DMS 273 (cell line): Measurements from ENCODE around the gene ESYT2.
A peak's percentile ranks its signal among the peaks of the same experiment; 100 is the strongest.
"Not testable (repeated sequence)": the region's sequence is repeated elsewhere in the genome, so short reads cannot be mapped to it uniquely, and the experiment has no call there.

ENCODE experiments used
- DNase-seq: peaks from one replicate; lab custom pipeline; 2025; ENCODE audit not compliant: unreplicated experiment; lab: John Stamatoyannopoulos, UW

Gene ESYT2, protein sequence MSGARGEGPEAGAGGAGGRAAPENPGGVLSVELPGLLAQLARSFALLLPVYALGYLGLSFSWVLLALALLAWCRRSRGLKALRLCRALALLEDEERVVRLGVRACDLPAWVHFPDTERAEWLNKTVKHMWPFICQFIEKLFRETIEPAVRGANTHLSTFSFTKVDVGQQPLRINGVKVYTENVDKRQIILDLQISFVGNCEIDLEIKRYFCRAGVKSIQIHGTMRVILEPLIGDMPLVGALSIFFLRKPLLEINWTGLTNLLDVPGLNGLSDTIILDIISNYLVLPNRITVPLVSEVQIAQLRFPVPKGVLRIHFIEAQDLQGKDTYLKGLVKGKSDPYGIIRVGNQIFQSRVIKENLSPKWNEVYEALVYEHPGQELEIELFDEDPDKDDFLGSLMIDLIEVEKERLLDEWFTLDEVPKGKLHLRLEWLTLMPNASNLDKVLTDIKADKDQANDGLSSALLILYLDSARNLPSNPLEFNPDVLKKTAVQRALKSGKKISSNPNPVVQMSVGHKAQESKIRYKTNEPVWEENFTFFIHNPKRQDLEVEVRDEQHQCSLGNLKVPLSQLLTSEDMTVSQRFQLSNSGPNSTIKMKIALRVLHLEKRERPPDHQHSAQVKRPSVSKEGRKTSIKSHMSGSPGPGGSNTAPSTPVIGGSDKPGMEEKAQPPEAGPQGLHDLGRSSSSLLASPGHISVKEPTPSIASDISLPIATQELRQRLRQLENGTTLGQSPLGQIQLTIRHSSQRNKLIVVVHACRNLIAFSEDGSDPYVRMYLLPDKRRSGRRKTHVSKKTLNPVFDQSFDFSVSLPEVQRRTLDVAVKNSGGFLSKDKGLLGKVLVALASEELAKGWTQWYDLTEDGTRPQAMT

DNA sequence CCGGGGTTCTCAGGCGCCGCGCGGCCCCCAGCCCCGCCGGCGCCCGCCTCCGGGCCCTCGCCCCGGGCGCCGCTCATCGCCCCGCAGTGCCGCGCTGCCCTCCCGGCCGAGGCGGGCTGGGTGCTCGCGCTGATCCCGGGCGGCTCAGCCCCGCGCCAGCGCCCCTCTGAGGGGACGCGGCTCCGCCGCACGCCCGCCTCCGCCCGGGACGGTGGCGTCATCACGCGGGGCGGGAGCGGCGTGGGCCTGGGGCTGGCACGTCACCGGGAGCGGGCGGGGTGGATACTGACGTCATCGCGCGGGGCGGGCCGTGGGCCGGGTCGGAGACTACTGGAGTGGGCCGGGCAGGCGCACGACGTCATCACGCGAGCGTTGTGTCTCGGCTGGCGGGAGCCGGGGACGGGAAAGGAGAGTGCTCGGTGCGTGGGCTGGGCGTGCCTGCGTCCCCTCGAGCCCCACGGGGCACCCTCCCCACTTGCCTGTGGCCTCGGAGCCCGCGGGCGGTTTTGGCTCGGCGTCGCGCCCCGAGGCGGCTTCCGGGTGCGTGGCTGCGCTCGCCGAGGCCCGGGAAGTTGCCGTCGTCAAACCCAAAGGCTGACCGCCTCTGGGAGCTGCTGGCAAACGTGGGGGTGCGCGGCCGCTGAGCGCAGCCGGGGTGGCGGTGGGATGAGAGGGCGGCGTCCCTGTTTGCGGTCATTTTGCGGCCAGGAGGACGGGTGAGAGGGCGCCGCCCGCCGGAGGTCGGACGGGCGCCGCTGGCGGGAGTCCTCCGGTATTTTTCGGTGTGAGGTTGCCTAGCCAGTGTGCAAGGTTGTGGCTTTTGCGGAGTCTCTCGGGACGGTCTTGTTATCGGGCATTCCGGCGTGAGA, at the start of gene ESYT2:
ESYT2 (minus strand) TSS at position 168 of the 869 bp plus-strand sequence; CDS start at position 77, 91 bp downstream.
- peak; percentile 99 for DNase-seq

DNA sequence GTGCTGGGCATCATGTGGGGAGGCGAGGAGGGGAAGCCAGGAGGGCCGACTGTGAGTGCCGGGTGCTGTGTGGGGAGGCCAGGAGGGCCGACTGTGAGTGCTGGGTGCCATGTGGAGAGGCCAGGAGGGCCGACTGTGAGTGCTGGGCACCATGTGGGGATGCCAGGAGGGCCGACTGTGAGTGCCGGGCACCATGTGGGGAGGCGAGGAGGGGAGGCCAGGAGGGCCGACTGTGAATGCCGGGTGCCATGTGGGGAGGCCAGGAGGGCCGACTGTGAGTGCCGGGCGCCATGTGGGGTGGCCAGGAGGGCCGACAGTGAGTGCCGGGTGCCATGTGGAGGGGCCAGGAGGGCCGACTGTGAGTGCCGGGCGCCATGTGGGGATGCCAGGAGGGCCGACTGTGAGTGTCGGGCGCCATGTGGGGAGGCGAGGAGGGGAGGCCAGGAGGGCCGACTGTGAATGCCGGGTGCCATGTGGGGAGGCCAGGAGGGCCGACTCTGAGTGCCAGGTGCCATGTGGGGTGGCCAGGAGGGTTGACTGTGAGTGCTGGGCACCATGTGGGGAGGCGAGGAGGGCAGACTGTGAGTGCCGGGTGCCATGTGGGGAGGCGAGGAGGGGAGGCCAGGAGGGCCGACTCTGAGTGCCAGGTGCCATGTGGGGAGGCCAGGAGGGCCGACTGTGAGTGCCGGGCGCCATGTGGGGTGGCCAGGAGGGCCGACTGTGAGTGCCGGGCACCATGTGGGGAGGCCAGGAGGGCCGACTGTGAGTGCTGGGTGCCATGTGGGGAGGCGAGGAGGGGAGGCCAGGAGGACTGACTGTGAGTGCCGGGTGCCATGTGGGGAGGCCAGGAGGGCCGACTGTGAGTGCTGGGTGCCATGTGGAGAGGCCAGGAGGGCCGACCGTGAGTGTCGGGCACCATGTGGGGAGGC, 49.1 kb upstream of the ESYT2 start:
- not testable (repeated sequence) for DNase-seq

DNA sequence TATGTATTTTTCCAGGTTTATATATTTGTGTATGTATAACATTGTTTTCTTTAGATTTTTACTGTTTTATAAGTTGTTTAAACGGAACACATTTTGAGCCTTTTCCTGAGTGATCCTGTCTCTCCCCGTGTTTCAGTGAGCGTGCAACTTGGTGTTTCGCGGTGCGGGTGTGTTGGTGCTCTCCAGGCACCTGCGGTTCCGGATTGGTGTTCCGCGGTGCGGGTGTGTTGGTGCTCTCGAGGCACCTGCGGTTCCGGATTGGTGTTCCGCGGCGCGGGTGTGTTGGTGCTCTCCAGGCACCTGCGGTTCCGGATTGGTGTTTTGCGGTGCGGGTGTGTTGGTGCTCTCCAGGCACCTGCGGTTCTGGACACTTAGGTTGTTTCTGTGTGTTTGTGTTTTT, 47.7 kb upstream of the ESYT2 start:
- no peak for DNase-seq

DNA sequence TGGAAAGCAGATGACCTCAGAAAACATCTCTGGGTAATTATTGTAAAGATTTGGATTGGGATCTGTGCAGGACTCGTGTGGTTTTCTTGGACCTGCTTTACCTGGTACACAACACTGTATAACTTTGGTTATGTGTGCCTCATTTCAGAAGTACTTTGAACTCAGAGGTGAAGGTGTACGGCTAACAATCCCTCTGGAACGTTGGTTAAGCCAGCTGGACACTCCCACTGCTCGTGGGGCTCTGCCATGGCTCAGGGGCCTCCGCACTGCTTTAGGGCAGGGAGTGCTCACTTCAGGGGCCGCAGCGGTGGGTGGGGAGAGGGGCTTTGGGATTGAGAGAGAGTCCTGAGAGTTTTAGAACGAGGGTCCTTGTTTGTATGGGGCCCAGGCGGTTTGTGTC, 40.6 kb upstream of the ESYT2 start:
- no peak for DNase-seq

DNA sequence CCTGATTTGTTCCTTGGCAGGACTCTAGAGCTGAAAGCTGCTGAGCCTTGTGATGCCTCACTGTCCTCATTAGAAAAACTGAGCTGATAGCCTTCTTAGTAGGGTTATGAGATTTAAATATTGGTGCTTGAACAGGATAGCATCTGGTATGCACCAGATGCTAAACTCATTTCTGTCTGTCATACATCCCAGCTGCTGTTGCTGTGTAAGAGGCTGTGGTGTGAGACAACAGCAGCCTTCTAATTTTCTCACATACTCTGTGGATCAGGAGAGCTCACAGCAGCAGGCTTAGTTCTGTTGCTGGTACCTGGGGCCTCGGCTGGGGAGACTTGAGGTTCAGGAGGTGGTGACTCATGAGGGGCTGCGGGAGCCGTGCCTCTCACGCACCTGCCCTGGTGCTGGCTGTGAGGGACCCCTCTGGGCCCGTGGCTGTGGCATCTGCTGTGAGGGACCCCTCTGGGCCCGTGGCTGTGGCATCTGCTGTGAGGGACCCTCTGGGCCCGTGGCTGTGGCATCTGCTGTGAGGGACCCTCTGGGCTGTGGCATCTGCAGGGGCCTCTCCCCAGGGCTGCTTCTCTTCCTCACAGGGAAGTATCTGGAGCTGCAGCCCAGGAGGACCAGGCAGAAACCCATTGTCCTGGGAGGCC, 39.6 kb upstream of the ESYT2 start:
- peak; percentile 89 for DNase-seq

DNA sequence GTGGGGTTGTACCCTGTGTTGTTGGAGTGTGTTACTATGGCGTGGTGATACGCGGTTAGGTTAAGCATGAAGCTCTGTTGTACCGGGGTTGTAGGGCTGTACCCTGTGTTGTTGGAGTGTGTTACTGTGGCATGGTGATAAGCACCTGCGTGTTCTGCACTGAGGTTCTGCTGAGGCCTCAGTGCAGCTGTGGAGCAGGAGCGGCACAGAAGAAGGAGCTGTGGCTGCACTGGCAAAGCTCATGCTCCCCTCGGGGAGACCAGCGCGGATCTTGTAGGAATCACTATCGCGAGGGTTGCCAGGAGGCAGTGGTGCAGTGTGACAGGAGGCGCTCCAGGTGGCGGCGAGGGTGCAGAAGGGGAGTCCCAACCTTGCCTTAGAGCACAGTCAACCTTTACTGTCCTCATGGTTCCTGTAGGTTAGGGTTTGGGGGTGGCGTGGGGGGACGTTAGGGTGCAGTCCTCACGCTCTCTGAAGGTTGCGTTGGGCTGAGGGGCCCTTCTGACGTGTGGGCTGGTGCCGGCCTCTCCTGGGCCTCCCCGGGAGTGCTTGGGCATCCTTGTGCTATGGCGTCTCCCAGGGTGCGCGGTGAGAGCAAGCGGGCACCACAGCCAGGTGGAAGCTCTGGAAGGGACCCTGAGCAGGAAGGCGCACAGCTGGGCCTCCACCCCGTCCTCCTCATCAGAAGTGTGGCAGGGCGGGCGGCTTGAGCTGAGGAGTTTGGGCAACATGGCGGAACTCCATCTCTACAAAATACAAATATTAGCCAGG, 38.1 kb upstream of the ESYT2 start:
- no peak for DNase-seq

DNA sequence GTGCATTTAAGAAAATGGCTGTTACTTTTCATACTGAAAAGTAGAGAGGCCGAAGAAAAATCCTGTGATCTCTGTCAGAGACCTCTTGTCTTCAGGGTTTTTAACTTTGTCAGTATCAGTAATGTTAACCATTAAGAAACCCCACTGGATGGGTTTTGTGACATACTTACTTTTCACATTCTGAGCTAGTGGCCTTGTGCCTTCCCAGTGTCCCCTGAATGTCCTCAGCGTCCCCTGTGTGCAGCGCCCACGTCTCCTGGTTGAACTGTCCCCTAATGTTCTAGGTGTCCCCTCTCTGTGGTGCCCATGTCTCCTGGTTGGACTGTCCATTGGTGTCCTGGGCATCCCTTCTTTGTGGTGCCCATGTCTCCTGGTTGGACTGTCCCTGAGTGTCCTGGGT, 36.7 kb upstream of the ESYT2 start:
- no peak for DNase-seq

DNA sequence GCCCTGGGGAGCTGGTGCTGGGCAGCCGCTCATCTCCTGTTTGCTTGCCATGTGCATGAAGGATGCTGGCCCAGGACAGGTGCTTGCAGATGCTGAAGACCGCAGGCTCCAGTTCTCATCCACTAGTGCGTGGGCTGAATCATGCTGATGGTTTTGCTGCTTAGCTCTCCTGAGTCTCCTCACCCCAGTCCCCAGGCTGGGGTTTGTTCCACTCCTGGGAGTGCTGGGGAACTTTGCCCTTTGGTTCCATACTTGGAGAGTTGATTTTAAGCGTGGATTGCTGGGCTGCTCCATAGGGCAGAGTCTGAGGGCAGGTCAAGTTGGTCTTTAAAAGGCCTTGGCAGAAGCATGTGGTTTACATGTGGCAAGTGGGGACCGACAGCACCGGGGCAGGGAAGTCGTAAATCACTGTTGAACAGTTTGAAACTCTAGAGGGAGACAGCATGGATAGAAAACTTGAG, 36.2 kb upstream of the ESYT2 start:
- peak; percentile 47 for DNase-seq

DNA sequence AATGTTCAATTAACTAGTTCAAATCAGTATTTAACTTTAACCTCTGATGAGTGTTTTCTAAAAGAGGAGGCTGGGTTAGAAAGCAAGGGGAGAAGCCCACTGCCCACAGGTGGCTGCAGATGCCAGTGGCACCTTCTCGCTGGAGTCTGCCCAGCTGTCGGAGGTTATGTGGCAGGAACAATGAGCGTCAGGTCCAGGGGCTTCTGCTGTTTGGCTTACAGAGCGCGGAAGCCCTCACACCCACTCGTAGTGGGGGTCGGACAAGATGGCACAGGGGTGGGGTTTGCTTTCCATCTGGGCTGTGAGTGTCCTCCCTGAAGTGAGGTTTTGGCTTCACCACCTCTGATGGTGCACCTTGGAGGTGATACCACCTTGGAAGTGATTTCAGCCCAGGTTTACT, 35.5 kb upstream of the ESYT2 start:
- no peak for DNase-seq

DNA sequence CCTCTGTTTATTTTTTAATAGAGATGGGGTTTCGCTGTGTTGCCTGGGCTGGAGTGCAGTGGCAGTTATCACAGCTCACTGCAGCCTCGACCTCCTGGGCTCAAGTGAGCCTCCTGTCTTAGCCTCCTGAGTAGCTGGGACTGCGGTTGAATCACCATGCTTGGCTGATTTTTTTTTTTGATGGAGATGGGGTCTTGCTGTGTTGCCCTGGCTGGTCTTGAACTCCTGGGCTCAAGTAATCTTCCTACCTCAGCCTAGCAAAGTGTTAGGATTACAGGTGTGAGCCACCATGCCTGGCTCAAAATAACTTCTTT, 35.2 kb upstream of the ESYT2 start:
- DNase-seq, result no peak

DNA sequence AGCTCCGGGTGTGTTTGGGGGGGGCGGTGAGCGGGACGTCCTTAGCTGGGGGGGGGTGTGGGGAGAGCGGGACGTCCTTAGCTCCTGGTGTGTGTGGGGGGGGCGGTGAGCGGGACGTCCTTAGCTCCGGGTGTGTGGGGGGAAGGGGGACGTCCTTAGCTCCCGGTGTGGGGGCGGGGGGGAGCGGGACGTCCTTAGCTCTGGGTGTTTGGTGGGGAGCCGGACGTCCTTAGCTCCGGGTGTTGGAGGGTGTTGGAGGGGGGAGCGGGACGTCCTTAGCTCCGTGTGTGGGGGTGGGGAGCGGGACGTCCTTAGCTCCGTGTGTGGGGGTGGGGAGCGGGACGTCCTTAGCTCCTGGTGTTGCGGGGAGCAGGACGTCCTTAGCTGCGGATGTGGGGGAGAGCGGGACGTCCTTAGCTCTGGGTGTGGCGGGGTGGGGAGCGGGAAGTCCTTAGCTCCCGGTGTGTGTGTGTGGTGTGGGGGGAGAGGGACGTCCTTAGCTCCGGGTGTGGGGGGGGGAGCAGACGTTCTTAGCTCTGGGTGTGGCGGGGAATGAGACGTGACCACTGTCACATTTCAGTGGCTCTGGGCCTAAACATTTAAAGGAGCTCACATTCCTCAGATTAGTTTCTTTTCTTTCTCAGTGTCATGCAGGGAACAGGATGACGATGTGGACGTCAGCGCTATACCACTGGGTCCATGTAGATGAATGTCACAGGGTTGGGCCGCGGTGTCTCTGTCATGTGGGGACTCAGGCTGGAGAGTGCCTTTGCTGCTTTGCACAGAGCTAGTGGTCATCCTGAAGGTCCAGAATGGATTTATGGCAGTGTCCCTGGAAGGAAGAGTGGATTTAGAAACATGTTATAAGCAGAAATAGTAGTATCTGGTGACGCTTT, 34.5 kb upstream of the ESYT2 start:
- no peak for DNase-seq

DNA sequence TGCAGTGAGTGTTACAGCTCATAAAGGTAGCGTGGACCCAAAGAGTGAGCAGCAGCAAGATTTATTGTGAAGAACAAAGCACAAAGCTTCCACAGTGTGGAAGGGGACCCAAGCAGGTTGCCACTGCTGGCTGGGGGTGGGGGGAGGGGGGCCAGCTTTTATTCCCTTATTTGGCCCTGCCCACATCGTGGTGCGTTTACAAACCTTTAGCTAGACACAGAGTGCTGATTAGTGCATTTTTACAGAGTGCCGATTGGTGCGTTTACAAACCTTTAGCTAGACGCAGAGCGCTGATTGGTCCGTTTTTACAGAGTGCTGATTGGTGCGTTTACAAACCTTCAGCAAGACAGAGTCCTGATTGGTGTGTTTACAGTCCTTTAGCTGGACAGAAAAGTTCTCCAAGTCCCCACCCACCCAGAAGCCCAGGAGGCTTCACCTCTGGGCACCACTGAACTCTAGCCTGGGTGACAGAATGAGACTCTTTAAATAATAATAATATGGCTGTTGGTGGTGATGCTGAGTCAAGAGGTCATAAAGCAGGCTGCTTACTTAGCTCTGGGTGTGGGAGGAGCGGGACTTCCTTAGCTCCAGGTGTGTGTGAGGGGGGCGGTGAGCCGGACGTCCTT, 33.8 kb upstream of the ESYT2 start:
- not testable (repeated sequence) for DNase-seq

DNA sequence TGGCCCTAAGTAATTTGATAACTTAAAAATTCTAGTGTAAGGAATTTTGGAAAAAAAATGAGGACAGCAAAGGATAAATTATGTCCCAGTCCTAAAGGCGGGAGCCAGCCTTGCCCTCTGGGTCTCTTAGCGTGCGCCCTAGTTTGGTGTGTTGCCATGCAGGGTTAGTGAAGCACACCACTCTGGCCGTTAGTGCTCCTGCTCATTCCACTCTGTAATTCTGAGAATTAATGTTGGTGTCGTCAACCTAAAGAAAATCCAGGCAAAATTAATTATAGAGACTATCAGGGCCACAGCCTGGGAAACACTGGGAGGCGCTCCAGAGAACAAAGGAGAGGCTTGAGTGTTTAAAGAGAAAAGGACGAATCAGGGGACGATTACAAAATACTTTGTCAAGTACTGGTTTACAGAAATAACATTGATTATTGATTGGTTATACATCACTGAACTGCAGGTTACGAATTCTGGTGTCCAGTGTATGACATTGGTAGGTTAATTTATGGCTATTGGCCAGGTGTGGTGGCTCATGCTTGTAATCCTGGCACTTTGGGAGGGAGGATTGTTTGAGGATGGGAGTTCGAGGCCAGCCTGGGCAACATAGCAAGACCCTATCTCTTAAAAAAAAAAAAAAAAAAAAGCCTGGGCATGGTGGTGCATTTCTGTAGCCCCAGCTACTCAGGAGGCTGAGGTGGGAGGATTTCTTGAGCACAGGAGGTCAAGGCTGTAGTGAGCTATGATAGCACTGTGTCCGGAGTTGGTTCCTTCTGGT, 32.8 kb upstream of the ESYT2 start:
- DNase-seq, result no peak

DNA sequence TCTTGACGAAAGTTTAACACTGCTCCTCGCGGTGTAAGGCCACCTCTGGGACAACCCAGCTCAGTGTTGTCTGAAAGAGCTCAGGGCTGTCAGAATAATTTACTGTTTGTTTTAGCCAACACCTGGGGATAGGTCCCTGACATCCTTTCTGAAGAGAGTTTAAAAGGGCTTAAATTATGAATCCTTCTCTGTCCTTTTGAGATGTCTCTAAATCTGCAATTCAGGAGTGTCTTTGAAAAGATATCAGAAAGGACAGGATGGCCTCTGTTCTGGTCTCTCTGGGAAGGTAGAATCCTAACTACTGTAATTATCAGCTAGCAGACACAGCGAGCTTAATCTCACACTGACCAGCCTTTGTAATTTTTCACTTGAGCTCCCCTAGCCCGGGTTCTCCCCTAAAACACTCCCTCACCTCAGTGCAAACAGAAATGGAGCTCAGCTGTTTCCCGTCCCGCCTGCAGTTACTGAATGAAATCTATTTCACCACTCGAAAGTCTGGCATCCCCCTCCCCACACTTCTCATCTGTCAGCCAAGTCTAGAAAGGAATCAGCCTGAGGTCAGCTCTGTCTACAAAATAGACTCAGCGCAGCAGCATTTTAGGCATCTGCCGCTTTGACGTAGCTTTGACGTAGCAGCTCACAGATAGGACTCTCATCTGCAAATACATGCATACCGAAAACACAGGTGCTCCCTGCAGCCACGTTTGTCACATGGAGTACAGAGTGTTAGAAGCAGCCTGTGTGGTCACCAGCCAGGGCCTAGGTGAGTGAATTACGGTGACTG, 31.9 kb upstream of the ESYT2 start:
- DNase-seq, result no peak

DNA sequence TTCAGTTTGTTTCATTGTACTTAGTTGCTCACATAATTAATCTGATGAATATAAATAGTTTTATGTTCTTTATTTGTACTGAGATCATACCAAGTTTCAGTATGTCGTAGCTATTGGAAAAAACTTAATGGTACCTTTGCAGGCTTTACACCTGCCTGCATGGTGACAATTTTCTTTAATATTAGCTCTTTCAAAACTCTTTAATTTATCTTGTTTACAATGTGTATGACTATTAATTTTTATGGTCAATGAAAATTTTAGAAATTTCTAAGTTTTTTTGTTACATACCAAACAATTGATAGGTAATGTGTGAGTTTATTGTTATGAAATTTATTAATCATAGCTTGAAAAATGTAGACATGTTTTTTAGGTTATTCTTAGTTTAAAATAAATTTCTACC, 31.1 kb upstream of the ESYT2 start:
- no peak for DNase-seq
